Endothelial cell (in vitro differentiated cells): ENCODE data around the gene ALDOB. TPM values are rescaled to one million over a fixed set of nuclear protein-coding genes. Genes with fewer than 3 reads are reported as not detected.

ENCODE experiments used
- DNase-seq: peaks from one replicate; pipeline ENCODE4 v3.0.0; 2021; ENCODE audit warnings: low spot score
- H3K27ac Mint-ChIP-seq: one replicate; pipeline ENCODE4 v1.8.0; 2021; ENCODE audit warnings: mixed read lengths, inconsistent platforms; ENCODE audit not compliant: unreplicated experiment
- H3K27me3 Mint-ChIP-seq: one replicate; pipeline ENCODE4 v1.8.0; 2021; ENCODE audit warnings: mild to moderate bottlenecking, moderate library complexity, mixed read lengths, inconsistent platforms; ENCODE audit not compliant: unreplicated experiment
- H3K36me3 Mint-ChIP-seq: one replicate; pipeline ENCODE4 v1.8.0; 2021; ENCODE audit warnings: mild to moderate bottlenecking, low read depth, mixed read lengths, inconsistent platforms; ENCODE audit not compliant: unreplicated experiment
- H3K4me1 Mint-ChIP-seq: one replicate; pipeline ENCODE4 v1.8.0; 2021; ENCODE audit warnings: mild to moderate bottlenecking, mixed read lengths, inconsistent platforms; ENCODE audit not compliant: unreplicated experiment
- H3K4me3 Mint-ChIP-seq: one replicate; pipeline ENCODE4 v1.8.0; 2021; ENCODE audit warnings: mild to moderate bottlenecking, mixed read lengths, inconsistent platforms; ENCODE audit not compliant: unreplicated experiment
- H3K9me3 Mint-ChIP-seq: one replicate; pipeline ENCODE4 v1.8.0; 2021; ENCODE audit warnings: mixed read lengths, inconsistent platforms; ENCODE audit not compliant: unreplicated experiment
- total RNA-seq: library from RNA; stranded (reverse); fragmentation: NEBNext Ultra II Directional; extraction: Animal tissue kit (Norgen Biotek cat#: 25700); gene quantifications from one replicate; pipeline ENCODE4 v1.2.1, GENCODE V29; 2021; ENCODE audit not compliant: unreplicated experiment
- TF ChIP-seq, protein P1 (sequence below): fragments of 200-600 bp; sonication (generic); IDR thresholded peaks from one replicate; pipeline ENCODE4 v1.5.0; 2021; ENCODE audit warnings: antibody characterized with exemption; ENCODE audit not compliant: unreplicated experiment

Gene ALDOB
- total RNA-seq, 1 donor from 2014 or later = 0.31 TPM

DNA sequence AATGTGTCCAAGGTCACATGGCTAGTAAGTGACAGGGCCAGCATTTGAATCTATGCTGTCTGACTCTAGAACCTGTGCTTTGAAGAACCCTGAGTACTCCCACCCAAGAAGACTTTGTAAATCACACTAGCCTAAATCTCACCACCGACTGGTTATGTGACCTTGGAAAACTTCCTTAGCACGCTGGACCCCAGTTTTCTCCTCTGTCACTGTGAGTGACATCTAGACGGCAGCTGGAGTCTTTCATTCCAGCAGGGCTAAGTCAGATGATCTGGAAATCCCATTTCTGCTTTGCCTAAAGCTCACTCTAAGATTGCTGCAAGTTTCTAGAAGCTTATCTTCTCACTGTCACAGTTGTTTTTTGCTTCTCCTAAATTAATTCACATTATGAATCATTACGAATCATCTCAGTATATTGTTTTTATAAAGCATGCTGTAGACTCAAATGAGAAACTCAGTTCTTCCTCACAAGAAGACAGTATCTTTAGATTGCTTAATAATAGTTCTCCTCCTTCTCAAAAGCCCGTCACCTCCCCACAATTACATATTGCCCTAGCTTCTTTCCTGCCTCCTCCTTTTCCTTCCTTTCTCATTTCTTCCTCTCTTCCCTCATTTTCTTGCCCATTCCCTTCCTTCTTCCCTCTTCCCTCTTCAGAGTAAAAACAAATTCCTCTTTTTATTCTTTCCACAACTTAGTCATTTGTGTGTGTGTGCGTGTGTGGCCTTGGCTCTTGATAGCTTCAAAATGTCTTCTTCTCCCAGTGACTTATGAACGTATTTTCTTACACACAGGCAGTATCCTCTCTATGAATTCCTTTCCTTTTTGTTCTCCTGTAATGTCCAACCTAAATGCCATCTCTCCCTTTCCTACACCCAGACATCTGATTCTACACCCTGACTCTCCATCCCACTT is 16.8 kb downstream of the ALDOB start:
- Mint-ChIP-seq H3K4me1 (peaks cover 5% of the 10 kb centered on the region), H3K27ac (no peak overlapping the region), H3K36me3 (peaks cover 5% of the 10 kb centered on the region), H3K4me3 (no peak overlapping the region), H3K27me3 (peaks cover 1% of the 10 kb centered on the region), H3K9me3 (no peaks in the 10 kb centered on the region)
- TF ChIP-seq, protein P1, sequence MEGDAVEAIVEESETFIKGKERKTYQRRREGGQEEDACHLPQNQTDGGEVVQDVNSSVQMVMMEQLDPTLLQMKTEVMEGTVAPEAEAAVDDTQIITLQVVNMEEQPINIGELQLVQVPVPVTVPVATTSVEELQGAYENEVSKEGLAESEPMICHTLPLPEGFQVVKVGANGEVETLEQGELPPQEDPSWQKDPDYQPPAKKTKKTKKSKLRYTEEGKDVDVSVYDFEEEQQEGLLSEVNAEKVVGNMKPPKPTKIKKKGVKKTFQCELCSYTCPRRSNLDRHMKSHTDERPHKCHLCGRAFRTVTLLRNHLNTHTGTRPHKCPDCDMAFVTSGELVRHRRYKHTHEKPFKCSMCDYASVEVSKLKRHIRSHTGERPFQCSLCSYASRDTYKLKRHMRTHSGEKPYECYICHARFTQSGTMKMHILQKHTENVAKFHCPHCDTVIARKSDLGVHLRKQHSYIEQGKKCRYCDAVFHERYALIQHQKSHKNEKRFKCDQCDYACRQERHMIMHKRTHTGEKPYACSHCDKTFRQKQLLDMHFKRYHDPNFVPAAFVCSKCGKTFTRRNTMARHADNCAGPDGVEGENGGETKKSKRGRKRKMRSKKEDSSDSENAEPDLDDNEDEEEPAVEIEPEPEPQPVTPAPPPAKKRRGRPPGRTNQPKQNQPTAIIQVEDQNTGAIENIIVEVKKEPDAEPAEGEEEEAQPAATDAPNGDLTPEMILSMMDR = no peak
- no peak for DNase-seq

DNA sequence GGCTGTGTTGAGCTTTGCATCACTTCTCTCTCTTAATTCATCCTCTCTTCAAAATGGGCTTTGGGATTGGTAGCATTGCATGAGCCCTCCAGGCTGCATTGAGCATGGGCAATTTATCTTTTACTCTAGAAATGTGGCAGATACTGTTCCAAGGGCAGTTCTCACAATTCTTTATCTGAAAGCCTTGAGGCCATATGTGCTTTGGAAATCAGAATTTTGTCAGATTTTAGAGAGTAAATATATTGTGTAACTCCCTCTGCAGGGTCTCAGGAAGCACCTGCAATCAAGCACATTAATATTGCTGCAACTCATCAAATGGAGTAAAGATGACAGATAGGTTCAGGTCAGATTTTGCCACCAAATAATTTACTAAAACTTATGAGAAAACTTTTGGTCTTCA is 17.6 kb downstream of the ALDOB start:
- TF ChIP-seq, protein P1 = no peak
- Mint-ChIP-seq H3K4me3 (no peak overlapping the region), H3K4me1 (peaks cover 5% of the 10 kb centered on the region), H3K36me3 (peaks cover 5% of the 10 kb centered on the region), H3K9me3 (no peaks in the 10 kb centered on the region), H3K27me3 (no peaks in the 10 kb centered on the region), H3K27ac (no peak overlapping the region)
- no peak for DNase-seq

DNA sequence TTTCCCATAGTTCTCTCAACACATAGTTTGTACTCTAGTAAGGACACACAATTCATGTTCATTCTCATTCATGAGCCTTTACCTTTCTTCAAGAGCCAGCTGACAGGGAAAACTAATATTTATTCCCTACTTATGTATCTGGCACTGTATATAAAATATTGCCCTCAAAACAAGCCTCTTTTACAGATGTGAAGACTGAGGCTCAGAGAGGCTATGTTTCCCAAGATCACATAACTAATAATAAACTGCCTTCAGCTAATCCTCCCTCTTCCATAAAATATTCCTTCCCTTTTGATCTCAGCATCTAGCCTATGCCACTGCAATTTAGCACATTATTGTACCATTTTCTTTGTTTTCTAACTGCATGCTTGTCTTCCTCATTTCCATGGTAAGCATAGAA is 18.2 kb downstream of the ALDOB start:
- TF ChIP-seq, protein P1 = no peak
- Mint-ChIP-seq H3K27me3 (peaks cover 2% of the 10 kb centered on the region), H3K4me3 (no peak overlapping the region), H3K4me1 (peaks cover 5% of the 10 kb centered on the region), H3K27ac (no peak overlapping the region), H3K36me3 (peaks cover 5% of the 10 kb centered on the region), H3K9me3 (no peaks in the 10 kb centered on the region)
- DNase-seq = no peak

DNA sequence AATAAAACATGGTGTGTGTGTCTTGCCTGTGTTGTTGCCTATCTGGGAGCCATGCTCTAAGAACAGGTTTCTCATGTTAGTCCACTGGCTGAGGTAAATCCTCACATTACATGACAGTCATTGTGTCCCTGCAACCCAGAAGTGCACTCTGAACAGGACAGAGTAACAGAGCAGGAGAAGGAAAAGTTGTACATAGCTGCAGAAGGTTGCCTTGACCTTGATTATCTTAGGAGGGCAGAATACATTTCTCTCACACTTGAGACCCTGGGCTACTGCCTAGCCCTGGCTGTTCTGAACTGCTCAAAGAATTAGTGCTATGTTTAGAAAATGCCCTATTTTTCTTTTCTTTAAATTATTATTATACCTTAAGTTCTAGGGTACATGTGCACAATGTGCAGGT is 20.0 kb downstream of the ALDOB start:
- Mint-ChIP-seq H3K9me3 (no peaks in the 10 kb centered on the region), H3K4me1 (peaks cover 5% of the 10 kb centered on the region), H3K27ac (no peak overlapping the region), H3K27me3 (peaks cover 4% of the 10 kb centered on the region), H3K36me3 (peaks cover 16% of the 10 kb centered on the region), H3K4me3 (no peak overlapping the region)
- DNase-seq = no peak
- TF ChIP-seq, protein P1 = no peak

DNA sequence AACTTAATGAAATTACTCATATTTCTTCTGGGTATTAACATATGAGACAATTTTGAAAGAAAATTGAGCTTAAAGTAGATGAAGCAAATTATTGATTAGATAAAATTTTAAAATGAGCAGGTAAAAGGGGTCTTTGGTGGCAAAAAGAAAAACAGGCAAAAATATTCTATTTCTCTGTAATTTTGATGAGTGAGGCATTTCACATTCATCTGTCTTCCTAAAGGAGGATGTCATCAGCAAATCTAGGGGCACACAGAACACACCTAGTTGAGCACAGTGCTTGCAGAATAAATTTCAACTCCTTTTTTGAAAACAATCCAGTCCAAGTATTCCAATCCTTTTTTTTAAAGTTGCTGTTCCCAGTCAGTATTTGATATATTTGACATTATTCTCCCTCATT is 20.7 kb downstream of the ALDOB start:
- H3K4me3 Mint-ChIP-seq = no peak overlapping the region
- peaks cover 21% of the 10 kb centered on the region for H3K36me3 Mint-ChIP-seq
- peaks cover 4% of the 10 kb centered on the region for H3K27me3 Mint-ChIP-seq
- DNase-seq = no peak
- TF ChIP-seq, protein P1 = no peak
- no peak overlapping the region for H3K27ac Mint-ChIP-seq
- H3K4me1 Mint-ChIP-seq = peaks cover 5% of the 10 kb centered on the region
- H3K9me3 Mint-ChIP-seq = no peaks in the 10 kb centered on the region
